ENCODE measurements around the gene USP30. TPM values are rescaled to one million over a fixed set of nuclear protein-coding genes. Genes with fewer than 3 reads are reported as not detected.

USP30 gene
- total RNA-seq, 1 experiment from 2014 or later, result 6.9 TPM

DNA sequence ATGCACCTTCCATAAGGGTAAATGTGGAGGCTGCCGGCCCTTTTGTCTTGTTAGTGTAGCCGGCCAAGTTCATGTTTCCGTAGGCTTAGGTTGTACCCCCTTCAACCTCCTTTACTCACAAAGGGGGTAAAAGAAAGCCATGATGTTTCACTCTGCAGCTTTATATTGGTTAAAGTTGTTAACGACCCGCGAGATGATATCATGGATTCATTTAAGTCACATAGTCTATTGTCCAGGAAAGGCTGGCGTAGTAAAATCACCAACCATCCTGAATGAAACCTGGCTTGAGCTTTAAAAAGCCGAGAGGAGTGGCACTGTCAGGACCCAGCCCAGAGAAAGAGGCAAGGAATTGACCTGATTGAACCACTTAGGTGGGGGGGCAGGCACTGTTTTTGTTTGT, 46.3 kb downstream of the USP30 start (continued):
- TF ChIP-seq AR (CRISPR knock-in tag; IDR thresholded peaks at IDR 0.05), result no peak

DNA sequence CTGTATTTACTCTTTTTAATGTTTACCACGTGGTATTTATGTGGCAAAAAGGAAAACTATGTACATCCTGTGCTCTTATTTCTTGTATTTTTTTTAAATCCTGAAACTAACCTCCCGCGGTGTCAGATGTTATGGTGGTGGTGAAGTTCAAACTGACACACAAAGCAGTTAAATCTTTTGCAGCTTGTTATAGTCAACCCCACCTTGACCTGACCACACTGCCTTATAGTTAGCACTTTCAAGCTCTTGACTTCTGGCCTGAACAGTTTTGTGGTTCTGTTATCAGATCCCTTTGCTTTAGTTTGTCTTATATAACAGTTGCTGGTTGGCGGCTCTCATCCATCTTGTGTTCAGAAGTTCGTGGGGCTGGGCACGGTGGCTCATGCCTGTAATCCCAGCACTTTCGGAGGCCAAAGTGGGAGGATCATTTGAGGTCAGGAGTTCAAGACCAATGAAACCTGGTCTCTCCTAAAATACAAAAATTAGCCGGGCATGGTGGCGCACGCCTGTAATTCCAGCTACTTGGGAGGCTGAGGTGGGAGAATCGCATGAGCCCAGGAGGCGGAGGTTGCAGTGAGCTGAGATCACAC, 47.1 kb downstream of the USP30 start:
- Mint-ChIP-seq H3K27me3 (ENCODE audit: low read depth) (no peaks in the 10 kb centered on the region), H3K4me1 (peaks cover 9% of the 10 kb centered on the region), H3K27ac (no peak overlapping the region), H3K4me3 (peak overlapping the region; percentile 81), H3K9me3 (no peaks in the 10 kb centered on the region), H3K36me3 (peaks cover 47% of the 10 kb centered on the region)
- ATAC-seq (no peak), DNase-seq (ENCODE audit: low spot score) (no peak)
- ChIA-PET POLR2A (no interaction called here), CTCF (interaction anchor here (1.2 to 2.2 kb wide), 2 partner anchors 12 to 294 kb away, joined by 3 to 11 read pairs; no protein-coding TSS in a partner anchor)
- TF ChIP-seq IRF2 (CRISPR knock-in tag; IDR thresholded peaks at IDR 0.05; ENCODE audit: borderline replicate concordance, low read depth) (no peak), E2F1 (CRISPR knock-in tag; IDR thresholded peaks at IDR 0.05) (no peak), NFYB (CRISPR knock-in tag; conservative IDR thresholded peaks at IDR 0.05; ENCODE audit: low read depth) (no peak), ETV6 (CRISPR knock-in tag; IDR thresholded peaks at IDR 0.05) (no peak), CREM (CRISPR knock-in tag; IDR thresholded peaks at IDR 0.05) (no peak), ZSCAN18 (CRISPR knock-in tag; IDR thresholded peaks at IDR 0.05) (no peak), PRRX2 (CRISPR knock-in tag; IDR thresholded peaks at IDR 0.05) (no peak), FOXJ3 (CRISPR knock-in tag; IDR thresholded peaks at IDR 0.05; ENCODE audit: borderline replicate concordance) (no peak), IRF1 (CRISPR knock-in tag; IDR thresholded peaks at IDR 0.05) (no peak), GTF2I (CRISPR knock-in tag; conservative IDR thresholded peaks at IDR 0.05) (no peak), ZNF423 (CRISPR knock-in tag; IDR thresholded peaks at IDR 0.05) (no peak), SMAD4 (CRISPR knock-in tag; IDR thresholded peaks at IDR 0.05) (no peak), ZNF425 (CRISPR knock-in tag; conservative IDR thresholded peaks at IDR 0.05) (no peak)
- TF ChIP-seq, protein P1, sequence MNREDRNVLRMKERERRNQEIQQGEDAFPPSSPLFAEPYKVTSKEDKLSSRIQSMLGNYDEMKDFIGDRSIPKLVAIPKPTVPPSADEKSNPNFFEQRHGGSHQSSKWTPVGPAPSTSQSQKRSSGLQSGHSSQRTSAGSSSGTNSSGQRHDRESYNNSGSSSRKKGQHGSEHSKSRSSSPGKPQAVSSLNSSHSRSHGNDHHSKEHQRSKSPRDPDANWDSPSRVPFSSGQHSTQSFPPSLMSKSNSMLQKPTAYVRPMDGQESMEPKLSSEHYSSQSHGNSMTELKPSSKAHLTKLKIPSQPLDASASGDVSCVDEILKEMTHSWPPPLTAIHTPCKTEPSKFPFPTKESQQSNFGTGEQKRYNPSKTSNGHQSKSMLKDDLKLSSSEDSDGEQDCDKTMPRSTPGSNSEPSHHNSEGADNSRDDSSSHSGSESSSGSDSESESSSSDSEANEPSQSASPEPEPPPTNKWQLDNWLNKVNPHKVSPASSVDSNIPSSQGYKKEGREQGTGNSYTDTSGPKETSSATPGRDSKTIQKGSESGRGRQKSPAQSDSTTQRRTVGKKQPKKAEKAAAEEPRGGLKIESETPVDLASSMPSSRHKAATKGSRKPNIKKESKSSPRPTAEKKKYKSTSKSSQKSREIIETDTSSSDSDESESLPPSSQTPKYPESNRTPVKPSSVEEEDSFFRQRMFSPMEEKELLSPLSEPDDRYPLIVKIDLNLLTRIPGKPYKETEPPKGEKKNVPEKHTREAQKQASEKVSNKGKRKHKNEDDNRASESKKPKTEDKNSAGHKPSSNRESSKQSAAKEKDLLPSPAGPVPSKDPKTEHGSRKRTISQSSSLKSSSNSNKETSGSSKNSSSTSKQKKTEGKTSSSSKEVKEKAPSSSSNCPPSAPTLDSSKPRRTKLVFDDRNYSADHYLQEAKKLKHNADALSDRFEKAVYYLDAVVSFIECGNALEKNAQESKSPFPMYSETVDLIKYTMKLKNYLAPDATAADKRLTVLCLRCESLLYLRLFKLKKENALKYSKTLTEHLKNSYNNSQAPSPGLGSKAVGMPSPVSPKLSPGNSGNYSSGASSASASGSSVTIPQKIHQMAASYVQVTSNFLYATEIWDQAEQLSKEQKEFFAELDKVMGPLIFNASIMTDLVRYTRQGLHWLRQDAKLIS (CRISPR knock-in tag; IDR thresholded peaks at IDR 0.05; ENCODE audit: borderline replicate concordance), result no peak
- TF ChIP-seq, protein P2, sequence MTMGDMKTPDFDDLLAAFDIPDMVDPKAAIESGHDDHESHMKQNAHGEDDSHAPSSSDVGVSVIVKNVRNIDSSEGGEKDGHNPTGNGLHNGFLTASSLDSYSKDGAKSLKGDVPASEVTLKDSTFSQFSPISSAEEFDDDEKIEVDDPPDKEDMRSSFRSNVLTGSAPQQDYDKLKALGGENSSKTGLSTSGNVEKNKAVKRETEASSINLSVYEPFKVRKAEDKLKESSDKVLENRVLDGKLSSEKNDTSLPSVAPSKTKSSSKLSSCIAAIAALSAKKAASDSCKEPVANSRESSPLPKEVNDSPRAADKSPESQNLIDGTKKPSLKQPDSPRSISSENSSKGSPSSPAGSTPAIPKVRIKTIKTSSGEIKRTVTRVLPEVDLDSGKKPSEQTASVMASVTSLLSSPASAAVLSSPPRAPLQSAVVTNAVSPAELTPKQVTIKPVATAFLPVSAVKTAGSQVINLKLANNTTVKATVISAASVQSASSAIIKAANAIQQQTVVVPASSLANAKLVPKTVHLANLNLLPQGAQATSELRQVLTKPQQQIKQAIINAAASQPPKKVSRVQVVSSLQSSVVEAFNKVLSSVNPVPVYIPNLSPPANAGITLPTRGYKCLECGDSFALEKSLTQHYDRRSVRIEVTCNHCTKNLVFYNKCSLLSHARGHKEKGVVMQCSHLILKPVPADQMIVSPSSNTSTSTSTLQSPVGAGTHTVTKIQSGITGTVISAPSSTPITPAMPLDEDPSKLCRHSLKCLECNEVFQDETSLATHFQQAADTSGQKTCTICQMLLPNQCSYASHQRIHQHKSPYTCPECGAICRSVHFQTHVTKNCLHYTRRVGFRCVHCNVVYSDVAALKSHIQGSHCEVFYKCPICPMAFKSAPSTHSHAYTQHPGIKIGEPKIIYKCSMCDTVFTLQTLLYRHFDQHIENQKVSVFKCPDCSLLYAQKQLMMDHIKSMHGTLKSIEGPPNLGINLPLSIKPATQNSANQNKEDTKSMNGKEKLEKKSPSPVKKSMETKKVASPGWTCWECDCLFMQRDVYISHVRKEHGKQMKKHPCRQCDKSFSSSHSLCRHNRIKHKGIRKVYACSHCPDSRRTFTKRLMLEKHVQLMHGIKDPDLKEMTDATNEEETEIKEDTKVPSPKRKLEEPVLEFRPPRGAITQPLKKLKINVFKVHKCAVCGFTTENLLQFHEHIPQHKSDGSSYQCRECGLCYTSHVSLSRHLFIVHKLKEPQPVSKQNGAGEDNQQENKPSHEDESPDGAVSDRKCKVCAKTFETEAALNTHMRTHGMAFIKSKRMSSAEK (CRISPR knock-in tag; IDR thresholded peaks at IDR 0.05; ENCODE audit: borderline replicate concordance), result no peak
- TF ChIP-seq, protein P3, sequence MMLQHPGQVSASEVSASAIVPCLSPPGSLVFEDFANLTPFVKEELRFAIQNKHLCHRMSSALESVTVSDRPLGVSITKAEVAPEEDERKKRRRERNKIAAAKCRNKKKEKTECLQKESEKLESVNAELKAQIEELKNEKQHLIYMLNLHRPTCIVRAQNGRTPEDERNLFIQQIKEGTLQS (CRISPR knock-in tag; conservative IDR thresholded peaks at IDR 0.05), result no peak

Data from WTC11 (cell line).